ENCODE data around the gene CPNE5.

Gene CPNE5

DNA sequence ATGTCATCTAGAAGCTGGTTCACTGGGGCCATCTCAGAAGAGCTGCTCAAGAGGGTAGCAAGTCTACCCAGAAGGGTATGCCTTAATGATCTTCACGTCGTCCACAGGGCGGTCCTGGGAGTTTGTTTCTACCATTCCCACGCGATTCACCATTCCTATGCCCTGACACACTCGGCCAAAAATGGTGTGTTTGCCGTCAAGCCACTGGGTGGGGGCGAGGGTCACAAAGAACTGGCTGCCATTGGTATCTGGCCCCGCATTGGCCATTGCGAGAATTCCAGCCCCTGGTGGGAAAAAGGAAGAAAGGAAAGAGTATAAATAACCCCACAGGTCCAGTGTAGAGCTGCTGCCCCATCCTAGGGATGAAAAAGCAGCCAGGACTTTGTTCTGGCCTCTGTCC lies 16.5 kb upstream of the CPNE5 start:
- WGBS: 95% methylated on average over 10 of the region's 10 CpGs
- Histone ChIP-seq H3K36me3 (ENCODE audit: insufficient read depth, low read length) (peaks cover 56% of the 10 kb centered on the region), H3K4me3 (ENCODE audit: low read length) (no peak overlapping the region)

DNA sequence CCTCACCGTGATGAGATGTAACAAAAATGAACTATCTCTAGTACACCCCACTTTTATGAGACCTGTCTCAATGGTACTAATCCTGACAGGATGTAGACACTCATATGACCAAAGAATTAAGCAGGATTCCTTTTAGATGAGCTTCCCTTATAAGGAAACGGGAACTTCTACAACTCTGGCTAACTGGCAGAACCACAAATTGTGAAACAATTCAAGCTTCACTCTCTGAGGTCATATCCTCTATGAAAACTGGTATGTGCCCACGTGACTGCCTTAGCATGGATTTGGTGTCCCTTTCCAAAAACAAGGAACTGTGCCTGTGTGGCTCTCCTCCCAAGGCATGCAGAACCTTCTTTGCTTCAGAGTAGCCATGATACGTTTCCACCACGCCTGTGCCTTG lies 14.1 kb upstream of the CPNE5 start:
- Histone ChIP-seq H3K4me3 (ENCODE audit: low read length) (no peak overlapping the region), H3K27ac (ENCODE audit: low read depth, low read length) (no peak overlapping the region), H3K36me3 (ENCODE audit: insufficient read depth, low read length) (peaks cover 55% of the 10 kb centered on the region), H3K9me3 (ENCODE audit: insufficient read depth, low read depth, low read length) (no peaks in the 10 kb centered on the region), H3K4me1 (ENCODE audit: insufficient read depth, low read length) (peaks cover 12% of the 10 kb centered on the region; the same call in 1 of the 2 replicates), H3K27me3 (ENCODE audit: insufficient read depth, low read length) (no peaks in the 10 kb centered on the region), H3K9ac (ENCODE audit: low read depth, low read length) (no peak overlapping the region)
- WGBS: 88% methylated on average over 5 of the region's 5 CpGs

More for the DNA sequence above, 16.5 kb upstream of the CPNE5 start:
- Histone ChIP-seq H3K9me3 (ENCODE audit: insufficient read depth, low read depth, low read length) (no peaks in the 10 kb centered on the region), H3K4me1 (ENCODE audit: insufficient read depth, low read length) (peaks cover 9% of the 10 kb centered on the region), H3K27me3 (ENCODE audit: insufficient read depth, low read length) (no peaks in the 10 kb centered on the region), H3K9ac (ENCODE audit: low read depth, low read length) (no peak overlapping the region), H3K27ac (ENCODE audit: low read depth, low read length) (no peak overlapping the region)

DNA sequence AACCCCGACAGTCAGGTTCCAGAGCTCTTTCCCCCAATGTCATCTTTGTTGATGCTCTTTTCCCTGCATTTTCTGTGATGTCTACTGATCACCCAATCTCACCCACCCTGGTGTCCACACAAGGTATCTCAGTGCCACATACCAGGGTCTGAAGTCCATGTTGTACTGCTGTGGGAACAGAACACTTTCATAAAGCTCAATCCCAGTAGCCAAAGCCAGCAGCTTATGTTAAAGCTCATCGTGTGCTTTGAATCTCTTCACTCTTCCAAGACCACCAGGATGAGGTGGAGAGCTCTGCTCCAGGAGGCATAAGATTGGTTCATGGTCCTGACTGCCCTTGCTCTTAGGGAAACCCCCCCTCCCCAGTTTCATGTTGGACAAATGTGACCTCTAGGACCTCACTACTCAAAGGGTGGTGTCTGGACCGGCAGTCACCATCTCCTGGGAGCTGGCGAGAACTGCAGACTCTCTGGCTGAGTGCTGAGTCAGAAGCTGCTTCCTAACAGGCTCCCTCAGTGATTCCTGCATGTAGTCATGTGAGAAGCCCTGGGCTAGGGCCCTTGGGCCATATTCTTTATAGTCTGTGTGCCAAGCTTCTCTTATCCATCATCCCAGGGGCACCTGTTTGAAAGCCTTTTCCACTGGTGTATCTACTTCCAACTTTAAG lies 13.4 kb upstream of the CPNE5 start:
- Histone ChIP-seq H3K9me3 (ENCODE audit: insufficient read depth, low read depth, low read length) (no peaks in the 10 kb centered on the region), H3K27me3 (ENCODE audit: insufficient read depth, low read length) (no peaks in the 10 kb centered on the region), H3K4me3 (ENCODE audit: low read length) (no peak overlapping the region), H3K4me1 (ENCODE audit: insufficient read depth, low read length) (peaks cover 12% of the 10 kb centered on the region; the same call in 1 of the 2 replicates), H3K36me3 (ENCODE audit: insufficient read depth, low read length) (peaks cover 53% of the 10 kb centered on the region), H3K9ac (ENCODE audit: low read depth, low read length) (no peak overlapping the region), H3K27ac (ENCODE audit: low read depth, low read length) (no peak overlapping the region)
- WGBS: 87% methylated on average over 4 of the region's 4 CpGs

GRCh38 chr6:36851626-36852025 lies 12.4 kb upstream of the CPNE5 start:
- Histone ChIP-seq H3K27ac (ENCODE audit: low read depth, low read length) (no peak overlapping the region), H3K36me3 (ENCODE audit: insufficient read depth, low read length) (peaks cover 49% of the 10 kb centered on the region), H3K4me3 (ENCODE audit: low read length) (no peak overlapping the region), H3K4me1 (ENCODE audit: insufficient read depth, low read length) (peaks cover 12% of the 10 kb centered on the region; the same call in 1 of the 2 replicates), H3K9ac (ENCODE audit: low read depth, low read length) (no peak overlapping the region), H3K9me3 (ENCODE audit: insufficient read depth, low read depth, low read length) (no peaks in the 10 kb centered on the region), H3K27me3 (ENCODE audit: insufficient read depth, low read length) (no peaks in the 10 kb centered on the region)
- 88% methylated on average over 3 of the region's 4 CpGs for WGBS

DNA sequence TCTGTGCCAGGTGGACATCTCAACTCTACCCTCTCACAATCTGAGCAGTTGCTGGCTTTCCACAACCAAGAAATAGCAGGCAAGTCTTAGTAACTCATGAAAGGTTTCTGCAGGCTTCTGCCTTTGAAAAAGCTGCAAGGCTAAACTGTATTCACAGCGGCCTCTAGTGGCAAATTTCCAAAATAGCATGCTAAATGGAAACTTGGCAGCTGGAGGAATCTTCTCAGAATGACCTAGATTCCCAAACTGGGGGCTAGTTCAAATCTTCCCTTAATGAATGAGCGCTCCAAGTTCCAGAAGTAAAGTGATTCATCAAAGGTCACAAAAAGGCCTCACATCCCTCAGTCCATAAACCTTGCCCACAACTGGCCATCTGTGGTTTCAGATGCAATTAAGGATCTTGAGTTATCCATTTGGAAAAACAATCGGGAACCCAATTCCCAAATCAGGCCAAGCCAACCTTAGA lies 11.9 kb upstream of the CPNE5 start:
- no peaks in the 10 kb centered on the region for H3K27me3 ChIP-seq (ENCODE audit: insufficient read depth, low read length)
- no peak overlapping the region for H3K4me3 ChIP-seq (ENCODE audit: low read length)
- no peak overlapping the region for H3K9ac ChIP-seq (ENCODE audit: low read depth, low read length)
- no peaks in the 10 kb centered on the region for H3K9me3 ChIP-seq (ENCODE audit: insufficient read depth, low read depth, low read length)
- 39% methylated on average over 3 of the region's 3 CpGs for WGBS
- H3K27ac ChIP-seq (ENCODE audit: low read depth, low read length): no peak overlapping the region
- peaks cover 44% of the 10 kb centered on the region for H3K36me3 ChIP-seq (ENCODE audit: insufficient read depth, low read length)
- H3K4me1 ChIP-seq (ENCODE audit: insufficient read depth, low read length): peaks cover 12% of the 10 kb centered on the region; the same call in 1 of the 2 replicates

- 92% methylated on average over 9 of the region's 9 CpGs for WGBS
- H3K27me3 ChIP-seq (ENCODE audit: insufficient read depth, low read length): no peaks in the 10 kb centered on the region
Measured at GRCh38 chr6:36850021-36850420, 10.8 kb upstream of the CPNE5 start.

DNA sequence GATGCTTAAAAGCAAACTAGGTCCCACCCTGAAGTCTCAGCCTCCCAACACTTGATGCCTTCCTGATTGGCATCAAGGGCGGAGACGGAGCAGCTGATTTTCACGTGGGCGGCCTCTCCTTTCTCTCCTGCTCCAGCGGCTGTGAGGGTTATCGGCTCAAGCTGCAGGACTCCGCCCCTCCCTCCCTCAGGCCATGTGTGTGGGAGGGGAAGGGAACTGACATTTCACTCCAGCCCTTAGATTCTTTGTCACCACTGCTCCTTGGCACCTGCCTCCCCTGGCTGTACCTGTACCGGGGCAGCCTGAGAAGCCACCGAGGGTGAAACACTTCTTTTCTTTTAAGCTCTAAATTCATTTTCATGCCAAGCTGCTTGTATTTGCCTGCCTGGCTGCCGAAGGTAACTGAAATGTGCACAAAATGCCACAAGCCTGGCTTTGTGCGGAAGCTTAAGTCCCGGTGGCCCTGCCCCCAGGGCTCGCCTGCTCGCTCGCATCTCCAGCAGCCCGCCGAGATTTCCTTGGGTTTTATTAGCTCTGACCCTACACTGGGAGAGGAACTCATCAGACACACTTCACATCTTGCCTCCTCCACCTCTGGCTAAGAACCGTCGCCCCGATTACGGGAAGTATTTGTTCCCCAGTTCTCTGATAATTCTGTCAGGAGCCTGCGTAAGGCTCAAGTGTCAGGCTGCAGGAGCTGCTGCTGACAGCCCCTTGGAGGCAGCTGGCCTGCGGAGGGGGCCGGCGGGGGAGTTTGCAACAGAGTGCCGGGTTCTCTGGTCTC lies 9.6 kb upstream of the CPNE5 start:
- no peak overlapping the region for H3K27ac ChIP-seq (ENCODE audit: low read depth, low read length)

More at GRCh38 chr6:36850021-36850420, 10.8 kb upstream of the CPNE5 start:
- Histone ChIP-seq H3K9ac (ENCODE audit: low read depth, low read length) (no peak overlapping the region), H3K4me1 (ENCODE audit: insufficient read depth, low read length) (peaks cover 12% of the 10 kb centered on the region; the same call in 1 of the 2 replicates), H3K27ac (ENCODE audit: low read depth, low read length) (no peak overlapping the region), H3K9me3 (ENCODE audit: insufficient read depth, low read depth, low read length) (no peaks in the 10 kb centered on the region), H3K36me3 (ENCODE audit: insufficient read depth, low read length) (peaks cover 33% of the 10 kb centered on the region), H3K4me3 (ENCODE audit: low read length) (no peak overlapping the region)

DNA sequence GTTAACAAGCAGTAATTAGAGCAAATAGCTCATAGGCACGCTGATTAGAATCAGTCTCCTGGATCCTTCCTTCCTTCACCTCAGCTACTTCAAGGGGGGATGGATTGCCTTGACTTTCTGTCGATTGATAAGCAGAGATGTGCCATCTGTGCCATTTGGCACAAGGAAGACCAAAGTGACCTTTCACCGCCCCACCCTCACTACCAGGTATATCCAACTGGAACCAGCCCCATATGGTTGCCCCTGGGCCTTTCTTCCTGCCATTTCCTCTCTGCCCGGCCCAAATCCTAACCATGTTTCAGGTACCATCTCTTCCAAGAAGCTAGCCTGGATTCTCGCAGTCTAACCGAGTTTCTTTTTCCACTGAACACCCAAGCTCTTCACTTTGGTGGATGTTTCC lies 8.7 kb upstream of the CPNE5 start:
- no peaks in the 10 kb centered on the region for H3K9me3 ChIP-seq (ENCODE audit: insufficient read depth, low read depth, low read length)
- 93% methylated on average over 6 of the region's 6 CpGs for WGBS
- H3K27me3 ChIP-seq (ENCODE audit: insufficient read depth, low read length): no peaks in the 10 kb centered on the region
- H3K36me3 ChIP-seq (ENCODE audit: insufficient read depth, low read length): peaks cover 12% of the 10 kb centered on the region; the same call in 1 of the 2 replicates
- H3K9ac ChIP-seq (ENCODE audit: low read depth, low read length): no peak overlapping the region
- peaks cover 12% of the 10 kb centered on the region; the same call in 1 of the 2 replicates for H3K4me1 ChIP-seq (ENCODE audit: insufficient read depth, low read length)
- no peak overlapping the region for H3K4me3 ChIP-seq (ENCODE audit: low read length)
- H3K27ac ChIP-seq (ENCODE audit: low read depth, low read length): no peak overlapping the region

More for the DNA sequence above, 9.6 kb upstream of the CPNE5 start:
- no peaks in the 10 kb centered on the region for H3K27me3 ChIP-seq (ENCODE audit: insufficient read depth, low read length)
- 10% methylated on average over 23 of the region's 26 CpGs for WGBS
- H3K4me3 ChIP-seq (ENCODE audit: low read length): peak overlapping the region; percentile 45
- peaks cover 12% of the 10 kb centered on the region; the same call in 1 of the 2 replicates for H3K4me1 ChIP-seq (ENCODE audit: insufficient read depth, low read length)
- H3K9ac ChIP-seq (ENCODE audit: low read depth, low read length): peak overlapping the region; percentile 19; the same call in 1 of the 2 replicates
- no peaks in the 10 kb centered on the region for H3K9me3 ChIP-seq (ENCODE audit: insufficient read depth, low read depth, low read length)
- peaks cover 21% of the 10 kb centered on the region for H3K36me3 ChIP-seq (ENCODE audit: insufficient read depth, low read length)

- Histone ChIP-seq H3K9me3 (ENCODE audit: insufficient read depth, low read depth, low read length) (no peaks in the 10 kb centered on the region), H3K9ac (ENCODE audit: low read depth, low read length) (no peak overlapping the region), H3K27ac (ENCODE audit: low read depth, low read length) (no peak overlapping the region), H3K27me3 (ENCODE audit: insufficient read depth, low read length) (no peaks in the 10 kb centered on the region), H3K4me3 (ENCODE audit: low read length) (no peak overlapping the region), H3K36me3 (ENCODE audit: insufficient read depth, low read length) (peaks cover 5% of the 10 kb centered on the region; the same call in 1 of the 2 replicates), H3K4me1 (ENCODE audit: insufficient read depth, low read length) (peaks cover 12% of the 10 kb centered on the region; the same call in 1 of the 2 replicates)
- WGBS: 95% methylated on average over 4 of the region's 4 CpGs
Measured at GRCh38 chr6:36847152-36847551, 7.9 kb upstream of the CPNE5 start.

DNA sequence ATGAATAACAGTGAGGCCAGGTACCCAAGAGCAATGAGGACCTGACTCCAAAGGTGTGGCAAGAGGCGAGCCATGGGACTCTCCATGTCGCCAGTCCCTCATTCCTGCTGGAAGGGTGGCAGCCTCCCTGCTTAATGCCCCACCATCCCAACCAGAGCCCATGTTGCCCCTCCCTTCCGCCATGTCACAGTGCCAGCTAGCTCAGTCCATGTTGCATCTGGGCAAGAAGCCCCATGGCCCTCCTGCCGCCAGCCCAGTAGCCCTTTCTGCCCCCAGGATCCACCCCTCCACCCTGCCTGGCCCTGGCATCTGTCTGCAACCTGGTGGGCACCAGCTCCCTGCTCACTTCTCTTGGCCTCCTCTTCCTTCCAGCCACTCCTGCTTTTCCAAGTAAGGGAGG lies 6.0 kb upstream of the CPNE5 start:
- Histone ChIP-seq H3K9ac (ENCODE audit: low read depth, low read length) (no peak overlapping the region), H3K4me1 (ENCODE audit: insufficient read depth, low read length) (peaks cover 18% of the 10 kb centered on the region), H3K9me3 (ENCODE audit: insufficient read depth, low read depth, low read length) (no peaks in the 10 kb centered on the region), H3K4me3 (ENCODE audit: low read length) (no peak overlapping the region), H3K27me3 (ENCODE audit: insufficient read depth, low read length) (peaks cover 18% of the 10 kb centered on the region), H3K27ac (ENCODE audit: low read depth, low read length) (no peak overlapping the region), H3K36me3 (ENCODE audit: insufficient read depth, low read length) (no peaks in the 10 kb centered on the region)
- 68% methylated on average over 4 of the region's 4 CpGs for WGBS
